K562 (cell line): Measurements from ENCODE around the gene PHF5A. TPM values are rescaled to one million over a fixed set of nuclear protein-coding genes. Genes with fewer than 3 reads are reported as not detected.

Experiments used
- ATAC-seq: fragments of 200-7000 bp; cut with Tn5 transposase; 3 replicates; pipeline ENCODE4 v1.9.1; 2020; ENCODE audit warnings: moderate library complexity
- BruUV-seq: library from RNA; stranded (reverse); fragments of 400-500 nt; replicated peaks from 2 replicates; lab custom pipeline; 2021; lab: Mats Ljungman, UMichigan
- CTCF ChIA-PET: fragments of 300-600 bp; formaldehyde crosslinking; extraction: SDS; loops from one replicate; lab custom pipeline; 2021; ENCODE audit warnings: low intra/inter-chr PET ratio; lab: Yijun Ruan, JAX
- POLR2A ChIA-PET: fragments of 300-600, 350-650 bp; sonication (Branson Sonifier 250); formaldehyde crosslinking; extraction: SDS; loops from one replicate; lab custom pipeline; 2021; ENCODE audit warnings: antibody characterized with exemption, inconsistent platforms; lab: Yijun Ruan, JAX
- DNase-seq, 4 experiments: peaks; one replicate each; pipeline versions ENCODE4 v3.0.0 to v3.0.0-alpha.2; 2011 to 2018; ENCODE audit warnings: low spot score in 3 of 4, mixed read lengths in 3 of 4; ENCODE audit errors: extremely low read depth in 1 of 4
- FAIRE-seq: peaks from 2 replicates; lab custom pipeline; 2011; peaks lifted over from hg19 to GRCh38; lab: Jason Lieb, UNC
- H2AFZ ChIP-seq: 2 replicates; pipeline ENCODE4 v1.6.0; 2011; ENCODE audit warnings: low read depth, low read length, control low read depth, inconsistent platforms
- H3K27ac ChIP-seq: fragments of 200-600 bp; 3 replicates; pipeline ENCODE4 v1.8.0; 2011; ENCODE audit warnings: low read depth, mild to moderate bottlenecking, control low read depth, inconsistent platforms, low read length, moderate library complexity, mixed read lengths; ENCODE audit errors: extremely low read depth
- H3K27me3 ChIP-seq, 2 experiments: fragments of 300-600 bp in 1 of 2; 2 replicates in 1 of 2; 3 replicates in 1 of 2; pipeline versions ENCODE4 v1.6.0 to v1.8.0; 2011; ENCODE audit warnings: inconsistent platforms in 2 of 2, low read length in 2 of 2, mild to moderate bottlenecking in 1 of 2, mixed read lengths in 1 of 2, moderate library complexity in 1 of 2; ENCODE audit not compliant: control insufficient read depth in 2 of 2, insufficient read depth in 2 of 2
- H3K36me3 ChIP-seq: fragments of 300-600 bp; 3 replicates; pipeline ENCODE4 v1.8.0; 2011; ENCODE audit warnings: mild to moderate bottlenecking, low read length, inconsistent platforms; ENCODE audit not compliant: control insufficient read depth, insufficient read depth
- H3K4me1 ChIP-seq, 2 experiments: fragments of 200-600 bp in 1 of 2; replicated peaks in 1 of 2; 2 replicates in 1 of 2; 3 replicates in 1 of 2; pipeline versions ENCODE4 v1.5.1 to v1.8.0; 2011; ENCODE audit warnings: inconsistent platforms in 2 of 2, low read length in 2 of 2, mild to moderate bottlenecking in 1 of 2, mixed read lengths in 1 of 2, moderate library complexity in 1 of 2; ENCODE audit not compliant: control insufficient read depth in 2 of 2, insufficient read depth in 2 of 2
- H3K4me2 ChIP-seq: 2 replicates; pipeline ENCODE4 v1.6.1; 2011; ENCODE audit warnings: low read length, control low read depth, inconsistent platforms, mixed read lengths; ENCODE audit not compliant: insufficient read depth
- H3K4me3 ChIP-seq: fragments of 200-600 bp; sonication (generic), shearing (Covaris generic); 2 replicates; pipeline ENCODE4 v1.5.1; 2016; ENCODE audit warnings: control low read depth, inconsistent platforms
- H3K79me2 ChIP-seq: fragments of 200-600 bp; 3 replicates; pipeline ENCODE4 v1.8.0; 2011; ENCODE audit warnings: low read length, inconsistent platforms; ENCODE audit not compliant: control insufficient read depth, insufficient read depth
- H3K9ac ChIP-seq, 2 experiments: 2 replicates each; pipeline versions ENCODE4 v1.6.0 to v1.6.1; 2011; ENCODE audit warnings: low read depth in 2 of 2, low read length in 2 of 2, control low read depth in 1 of 2, inconsistent platforms in 1 of 2, mild to moderate bottlenecking in 1 of 2, mixed read lengths in 1 of 2; ENCODE audit not compliant: insufficient read depth in 1 of 2
- H3K9me1 ChIP-seq: one replicate; pipeline ENCODE4 v1.6.0; 2011; ENCODE audit warnings: inconsistent platforms, mild to moderate bottlenecking, low read length, moderate library complexity; ENCODE audit not compliant: control insufficient read depth, insufficient read depth
- H3K9me3 ChIP-seq: replicated peaks from 2 replicates; pipeline ENCODE4 v1.5.1; 2011; ENCODE audit warnings: low read depth, low read length, inconsistent platforms; ENCODE audit not compliant: control insufficient read depth, insufficient read depth
- H4K20me1 ChIP-seq: replicated peaks from 2 replicates; pipeline ENCODE4 v1.6.1; 2011; ENCODE audit warnings: low read length, inconsistent platforms, mixed read lengths; ENCODE audit not compliant: control insufficient read depth, insufficient read depth
- AFF1 ChIP-seq, 2 experiments: fragments of 450-650 bp; IDR thresholded peaks; 2 replicates each; pipeline ENCODE4 v1.6.1; 2018; ENCODE audit warnings: mild to moderate bottlenecking in 2 of 2, low read depth in 1 of 2; ENCODE audit not compliant: partially characterized antibody in 2 of 2
- ATF7 ChIP-seq: fragments of 450-650 bp; IDR thresholded peaks from 2 replicates; pipeline ENCODE4 v1.7.1; 2014; ENCODE audit warnings: mild to moderate bottlenecking, moderate library complexity
- CBX1 ChIP-seq: sonication (generic); IDR thresholded peaks from 2 replicates; pipeline ENCODE4 v1.6.1; 2016; ENCODE audit warnings: antibody characterized with exemption, low read depth, mild to moderate bottlenecking
- EGR1 ChIP-seq: fragments of 450-650 bp; conservative IDR thresholded peaks from 2 replicates; pipeline ENCODE4 v1.6.1; 2017; ENCODE audit warnings: mild to moderate bottlenecking
- HDAC2 ChIP-seq: fragments of 450-650 bp; IDR thresholded peaks from 2 replicates; pipeline ENCODE4 v1.6.1; 2016; ENCODE audit warnings: mild to moderate bottlenecking
- HMGXB4 ChIP-seq: sonication (generic); formaldehyde crosslinking; IDR thresholded peaks from 2 replicates; pipeline ENCODE4 v1.8.1; 2023; ENCODE audit warnings: mild to moderate bottlenecking, missing genetic modification reagents
- HNRNPLL ChIP-seq: fragments of 200-400 bp; formaldehyde crosslinking; IDR thresholded peaks from 2 replicates; pipeline ENCODE4 v1.6.1; 2017; ENCODE audit warnings: low read length, low read depth, mild to moderate bottlenecking; ENCODE audit not compliant: poor library complexity, severe bottlenecking
- MXI1 ChIP-seq: IDR thresholded peaks from 2 replicates; pipeline ENCODE4 v1.6.1; 2011; ENCODE audit warnings: low read depth, mild to moderate bottlenecking, improper control_type of control experiment, low read length
- NR2C2 ChIP-seq, 2 experiments: fragments of 200-800 bp in 1 of 2; sonication (Bioruptor generic) in 1 of 2; sonication (generic) in 1 of 2; formaldehyde crosslinking in 1 of 2; IDR thresholded peaks; 2 replicates each; pipeline versions ENCODE4 v1.6.1 to v1.8.0; 2016 to 2022; ENCODE audit warnings: mild to moderate bottlenecking in 1 of 2, missing compliant biosample characterization in 1 of 2, missing genetic modification characterization in 1 of 2, missing genetic modification reagents in 1 of 2
- NRF1 ChIP-seq, 2 experiments: fragments of 450-650 bp; IDR thresholded peaks in 1 of 2; conservative IDR thresholded peaks in 1 of 2; 2 replicates each; pipeline ENCODE4 v1.6.1; 2014; ENCODE audit warnings: mild to moderate bottlenecking in 2 of 2
- POLR2G ChIP-seq: fragments of 200-400 bp; formaldehyde crosslinking; IDR thresholded peaks from 2 replicates; pipeline ENCODE4 v1.6.1; 2017; ENCODE audit warnings: low read depth, mild to moderate bottlenecking, antibody characterized with exemption, low read length, moderate library complexity
- RBFOX2 ChIP-seq: fragments of 200-400 bp; formaldehyde crosslinking; IDR thresholded peaks from 2 replicates; pipeline ENCODE4 v1.6.1; 2017; ENCODE audit warnings: low read depth, mild to moderate bottlenecking, low read length, moderate library complexity
- SIN3A ChIP-seq, 2 experiments: fragments of 150-350 bp in 1 of 2; IDR thresholded peaks; 2 replicates each; pipeline ENCODE4 v1.6.1; 2011 to 2016; ENCODE audit warnings: borderline replicate concordance in 2 of 2, low read depth in 2 of 2, low read length in 2 of 2, mild to moderate bottlenecking in 2 of 2, moderate library complexity in 2 of 2; ENCODE audit not compliant: control insufficient read depth in 1 of 2
- ZNF140 ChIP-seq: fragments of 250-450 bp; sonication (Bioruptor Pico); IDR thresholded peaks from 2 replicates; pipeline ENCODE4 v1.8.0; 2021; ENCODE audit warnings: moderate library complexity, mild to moderate bottlenecking, inconsistent platforms
- ZNF263 ChIP-seq: sonication (generic); formaldehyde crosslinking; IDR thresholded peaks from 2 replicates; pipeline ENCODE4 v1.8.0; 2022; ENCODE audit warnings: mild to moderate bottlenecking, missing genetic modification reagents, borderline replicate concordance
- WGBS: fragments of 100-300 bp; shearing (Covaris generic); methylation state at CpG from one replicate; pipeline ENCODE4 v1.1.6; 2016; ENCODE audit warnings: low coverage, mixed read lengths; ENCODE audit not compliant: insufficient coverage; ENCODE audit errors: missing lambda C conversion rate; 5-methylcytosine and 5-hydroxymethylcytosine counted together
- in situ Hi-C: fragments of 300-500 bp; cut with MboI; formaldehyde crosslinking; loops from 4 replicates; pipeline ENCODE4 v1.15.0; 2018; ENCODE audit warnings: inconsistent platforms, mixed read lengths
- intact Hi-C: fragments of 100-400 bp; cut with micrococcal nuclease; formaldehyde crosslinking; loops from 2 replicates; pipeline ENCODE4 v1.14.2; 2022
- polyA plus RNA-seq, 8 experiments: library from polyadenylated mRNA; depleted of rRNA in 4 of 8; stranded (reverse) in 5 of 8; unstranded in 3 of 8; fragments of >200 nt; fragmentation: Nextera tagmentation in 2 of 8; fragmentation: Illumina TruSeq in 1 of 8; extraction: Ambion mirVana in 2 of 8; extraction: Trizol in 1 of 8; gene quantifications; 2 replicates each; pipeline versions ENCODE4 v1.2.1 to v1.2.3, GENCODE V29; 2011 to 2014; ENCODE audit warnings: inconsistent platforms in 1 of 8, missing spikeins in 1 of 8
- total RNA-seq, 7 experiments: library from RNA; depleted of rRNA in 6 of 7; stranded (reverse); fragments of >200 nt in 6 of 7; fragmentation: Illumina TruSeq in 2 of 7; extraction: Trizol in 2 of 7; gene quantifications; 2 replicates each; pipeline versions ENCODE4 v1.2.1 to v1.2.3, GENCODE V29; 2011 to 2021; ENCODE audit warnings: low replicate concordance in 1 of 7

Gene PHF5A
- total and polyA plus RNA-seq, 9 of the 15 experiments (the other 6 are each of a cell fraction or from before 2014, with no cell fraction given) = 14.2 to 144 (median 101) TPM

GRCh38 chr22:41444360-41445128, 23.9 kb downstream of the PHF5A start:
- CTCF ChIA-PET = no interaction called here
- peak overlapping the region; percentile 94 for H3K27ac ChIP-seq
- ATAC-seq (peak; percentile 78), DNase-seq (peak; percentile 34 to 95 (median 64)), FAIRE-seq (peak; percentile 84)
- TSS peak; percentile 48 for BruUV-seq
- H3K4me1 ChIP-seq = peaks cover 6 to 26% of the 10 kb centered on the region in 2 experiments; a peak in 4 of 5 replicates
- peak overlapping the region; percentile 79 for H2AFZ ChIP-seq
- intact Hi-C loops = no loop called here
- POLR2A ChIA-PET = interaction anchor here (0.6 to 3.0 kb wide), 9 partner anchors 10 to 67 kb away, joined by 3 to 36 read pairs (median 4); partner anchors contain the start of genes ACO2 and PHF5A
- peak overlapping the region; percentile 92 for H3K4me3 ChIP-seq
- in situ Hi-C loops = no loop called here
- H3K36me3 ChIP-seq = peaks cover 25% of the 10 kb centered on the region
- WGBS = 1% methylated on average over 26 of the region's 35 CpGs
- H3K79me2 ChIP-seq = peaks cover 73% of the 10 kb centered on the region
- H3K9ac ChIP-seq = peak overlapping the region; percentile 89 to 96
- peak overlapping the region; percentile 94 for H3K4me2 ChIP-seq
- H3K27me3 ChIP-seq = no peaks in the 10 kb centered on the region
- H3K9me3 ChIP-seq = no peaks in the 10 kb centered on the region
- peaks cover 6% of the 10 kb centered on the region for H4K20me1 ChIP-seq
- no peaks in the 10 kb centered on the region for H3K9me1 ChIP-seq
- peak; percentile 66 for TF ChIP-seq RBFOX2
- TF ChIP-seq EGR1 = peak; percentile 85
- TF ChIP-seq AFF1 (IDR thresholded peaks at IDR 0.05; ENCODE audit: low read depth in 1 of 2, partially characterized antibody in 2 of 2) = peak in 1 of 2 experiments; percentile 96
- TF ChIP-seq ZNF140 (CRISPR knock-in tag) = no peak
- TF ChIP-seq CBX1 = no peak
- no peak for TF ChIP-seq ZNF263
- no peak for TF ChIP-seq HMGXB4 (CRISPR knock-in tag)
- TF ChIP-seq POLR2G = peak; percentile 53; the same call in 1 of the 2 replicates
- TF ChIP-seq ATF7 = peak; percentile 23; the same call in 1 of the 2 replicates
- TF ChIP-seq NR2C2 (CRISPR knock-in tag; IDR thresholded peaks at IDR 0.05) = no peak
- TF ChIP-seq NR2C2 (tag; IDR thresholded peaks at IDR 0.05) = peak; percentile 65
- TF ChIP-seq MXI1 = 0 out of 2 replicates have a peak, but pooled peaks have one; percentile 24
- TF ChIP-seq HDAC2 = no peak
- TF ChIP-seq HNRNPLL = no peak
- TF ChIP-seq NRF1 (conservative IDR thresholded peaks at IDR 0.05 in 1 of 2, IDR thresholded peaks at IDR 0.05 in 1 of 2) = peak; percentile 96 to 97
- TF ChIP-seq SIN3A (IDR thresholded peaks at IDR 0.05; ENCODE audit: borderline replicate concordance in 2 of 2, control insufficient read depth in 1 of 2, low read depth in 2 of 2, low read length in 2 of 2) = peak in 1 of 2 experiments; percentile 36; a peak in 1 of 4 replicates
